ENCODE data around the gene WWTR1.

The WWTR1 gene

DNA sequence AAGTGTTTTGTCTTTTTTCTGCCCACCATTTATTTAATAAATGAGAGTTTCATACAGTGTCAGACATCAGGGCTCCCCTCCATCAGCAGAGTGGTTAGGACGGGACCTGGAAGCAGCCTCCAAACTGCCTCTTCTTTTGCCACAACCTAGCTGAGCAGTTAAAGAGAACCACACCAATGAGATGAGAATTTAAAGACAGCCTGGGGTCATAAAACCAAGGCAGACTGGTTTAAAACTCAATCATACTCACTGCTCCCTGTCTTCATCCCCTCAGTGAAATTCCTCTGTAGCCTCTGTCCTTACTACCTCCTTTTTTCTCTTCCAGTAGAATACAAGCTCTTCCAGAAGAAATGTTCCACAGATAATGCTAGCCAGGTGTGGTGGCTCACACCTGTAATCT is 78.7 kb downstream of the WWTR1 start:
- no peak overlapping the region for H3K4me3 Mint-ChIP-seq
- H3K27me3 Mint-ChIP-seq, result peaks cover 8% of the 10 kb centered on the region

GRCh38 chr3:149577801-149578200 is 80.0 kb downstream of the WWTR1 start:
- H3K27ac Mint-ChIP-seq, result no peak overlapping the region
- no peaks in the 10 kb centered on the region for H3K9me3 Mint-ChIP-seq
- peaks cover 5% of the 10 kb centered on the region for H3K27me3 Mint-ChIP-seq
- H3K4me3 Mint-ChIP-seq, result no peak overlapping the region
- H3K4me1 Mint-ChIP-seq (ENCODE audit: low read depth), result peaks cover 29% of the 10 kb centered on the region
- no peaks in the 10 kb centered on the region for H3K36me3 Mint-ChIP-seq (ENCODE audit: low read depth)

More for the DNA sequence above, 78.7 kb downstream of the WWTR1 start:
- H3K9me3 Mint-ChIP-seq, result no peaks in the 10 kb centered on the region
- no peak overlapping the region for H3K27ac Mint-ChIP-seq
- peaks cover 29% of the 10 kb centered on the region for H3K4me1 Mint-ChIP-seq (ENCODE audit: low read depth)
- no peaks in the 10 kb centered on the region for H3K36me3 Mint-ChIP-seq (ENCODE audit: low read depth)

- Mint-ChIP-seq H3K4me3 (no peak overlapping the region), H3K27ac (no peak overlapping the region), H3K4me1 (ENCODE audit: low read depth) (peaks cover 34% of the 10 kb centered on the region)
These were observed 81.8 kb downstream of the WWTR1 start for GRCh38 chr3:149575961-149576564.

DNA sequence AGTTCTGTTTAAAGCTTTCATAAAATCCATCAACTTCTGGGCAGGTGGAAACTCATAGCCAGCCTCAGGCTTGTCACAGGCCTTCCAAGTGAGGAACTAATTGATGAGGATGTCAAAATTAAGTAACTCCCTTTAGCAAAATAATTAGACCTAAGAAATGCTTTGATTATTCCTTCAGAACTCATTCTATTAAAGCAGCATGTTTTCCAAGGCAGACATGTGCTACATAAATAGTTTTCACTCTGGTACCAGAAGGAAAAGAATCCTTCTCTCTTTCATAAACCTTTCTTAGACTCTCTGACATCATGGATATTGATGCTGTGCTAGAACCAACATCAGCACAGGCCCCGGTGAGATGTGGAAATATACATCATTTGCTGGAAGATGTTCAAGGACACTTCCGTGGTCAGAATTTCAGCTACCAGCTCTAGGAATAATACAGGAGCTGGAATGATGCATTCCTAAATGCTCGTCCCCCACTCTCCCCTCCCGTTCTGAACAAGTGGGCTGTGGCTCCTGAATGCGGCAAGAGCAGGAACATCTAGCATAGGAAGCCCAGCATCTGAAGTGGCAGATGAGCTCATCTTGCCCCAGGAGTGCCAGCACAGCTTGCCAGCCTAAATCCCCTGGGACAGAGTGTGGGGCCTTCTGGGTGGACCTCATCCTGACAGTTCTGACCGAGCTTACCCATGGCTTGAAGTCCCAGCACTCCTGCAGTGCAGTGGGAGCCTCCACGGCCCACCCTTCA is 82.4 kb downstream of the WWTR1 start:
- Mint-ChIP-seq H3K27me3 (no peaks in the 10 kb centered on the region), H3K4me1 (ENCODE audit: low read depth) (peaks cover 33% of the 10 kb centered on the region), H3K4me3 (no peak overlapping the region), H3K27ac (no peak overlapping the region), H3K36me3 (ENCODE audit: low read depth) (no peaks in the 10 kb centered on the region), H3K9me3 (no peaks in the 10 kb centered on the region)

More at GRCh38 chr3:149575961-149576564, 81.8 kb downstream of the WWTR1 start:
- Mint-ChIP-seq H3K36me3 (ENCODE audit: low read depth) (no peaks in the 10 kb centered on the region), H3K9me3 (no peaks in the 10 kb centered on the region), H3K27me3 (peaks cover 3% of the 10 kb centered on the region)

- Mint-ChIP-seq H3K27ac (no peak overlapping the region), H3K36me3 (ENCODE audit: low read depth) (no peaks in the 10 kb centered on the region), H3K27me3 (no peaks in the 10 kb centered on the region)
These were observed 84.9 kb downstream of the WWTR1 start for GRCh38 chr3:149572796-149573414.

GRCh38 chr3:149571381-149571780 is 86.4 kb downstream of the WWTR1 start:
- no peak overlapping the region for H3K27ac Mint-ChIP-seq

More at GRCh38 chr3:149572796-149573414, 84.9 kb downstream of the WWTR1 start:
- H3K4me3 Mint-ChIP-seq, result no peak overlapping the region
- H3K9me3 Mint-ChIP-seq, result no peaks in the 10 kb centered on the region
- peaks cover 22% of the 10 kb centered on the region for H3K4me1 Mint-ChIP-seq (ENCODE audit: low read depth)

GRCh38 chr3:149570016-149570415 is 87.8 kb downstream of the WWTR1 start:
- H3K4me1 Mint-ChIP-seq (ENCODE audit: low read depth), result peaks cover 13% of the 10 kb centered on the region
- no peaks in the 10 kb centered on the region for H3K36me3 Mint-ChIP-seq (ENCODE audit: low read depth)
- H3K27ac Mint-ChIP-seq, result no peak overlapping the region
- H3K9me3 Mint-ChIP-seq, result no peaks in the 10 kb centered on the region
- no peak overlapping the region for H3K4me3 Mint-ChIP-seq
- no peaks in the 10 kb centered on the region for H3K27me3 Mint-ChIP-seq

More at GRCh38 chr3:149571381-149571780, 86.4 kb downstream of the WWTR1 start:
- H3K27me3 Mint-ChIP-seq, result no peaks in the 10 kb centered on the region
- peaks cover 19% of the 10 kb centered on the region for H3K4me1 Mint-ChIP-seq (ENCODE audit: low read depth)
- H3K4me3 Mint-ChIP-seq, result no peak overlapping the region
- no peaks in the 10 kb centered on the region for H3K9me3 Mint-ChIP-seq
- H3K36me3 Mint-ChIP-seq (ENCODE audit: low read depth), result no peaks in the 10 kb centered on the region

DNA sequence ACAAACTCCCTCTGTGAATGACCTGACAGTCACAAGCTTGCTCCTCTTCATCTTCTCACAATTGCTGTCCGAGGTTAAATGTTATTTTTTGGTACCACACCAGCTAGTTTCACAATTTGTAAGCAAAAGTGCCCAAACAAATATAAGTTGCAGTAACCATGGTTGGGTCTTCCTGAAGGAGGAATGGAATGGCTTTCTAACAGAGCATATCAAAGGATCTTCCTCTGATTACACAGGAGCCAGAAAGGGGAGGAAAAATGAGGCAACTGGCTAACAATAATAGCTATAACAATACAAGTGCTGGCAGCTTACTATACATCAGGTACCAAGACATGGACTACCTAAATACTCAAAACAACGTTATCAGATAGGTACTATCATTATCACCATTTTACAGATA is 90.4 kb downstream of the WWTR1 start:
- no peak overlapping the region for H3K4me3 Mint-ChIP-seq
- no peaks in the 10 kb centered on the region for H3K9me3 Mint-ChIP-seq
- no peaks in the 10 kb centered on the region for H3K36me3 Mint-ChIP-seq (ENCODE audit: low read depth)
- no peak overlapping the region for H3K27ac Mint-ChIP-seq
- H3K27me3 Mint-ChIP-seq, result no peaks in the 10 kb centered on the region
- peaks cover 9% of the 10 kb centered on the region for H3K4me1 Mint-ChIP-seq (ENCODE audit: low read depth)

GRCh38 chr3:149566292-149566975 is 91.4 kb downstream of the WWTR1 start:
- Mint-ChIP-seq H3K27me3 (no peaks in the 10 kb centered on the region), H3K27ac (no peak overlapping the region)

GRCh38 chr3:149564079-149564478 is 93.7 kb downstream of the WWTR1 start:
- Mint-ChIP-seq H3K4me1 (ENCODE audit: low read depth) (no peaks in the 10 kb centered on the region), H3K9me3 (no peaks in the 10 kb centered on the region), H3K27me3 (peaks cover 6% of the 10 kb centered on the region), H3K27ac (no peak overlapping the region), H3K4me3 (no peak overlapping the region), H3K36me3 (ENCODE audit: low read depth) (no peaks in the 10 kb centered on the region)

More at GRCh38 chr3:149566292-149566975, 91.4 kb downstream of the WWTR1 start:
- Mint-ChIP-seq H3K4me3 (no peak overlapping the region), H3K9me3 (no peaks in the 10 kb centered on the region), H3K4me1 (ENCODE audit: low read depth) (peaks cover 4% of the 10 kb centered on the region), H3K36me3 (ENCODE audit: low read depth) (no peaks in the 10 kb centered on the region)

- no peak overlapping the region for H3K27ac Mint-ChIP-seq
- H3K4me1 Mint-ChIP-seq (ENCODE audit: low read depth), result no peaks in the 10 kb centered on the region
- peaks cover 11% of the 10 kb centered on the region for H3K27me3 Mint-ChIP-seq
- no peaks in the 10 kb centered on the region for H3K36me3 Mint-ChIP-seq (ENCODE audit: low read depth)
- no peaks in the 10 kb centered on the region for H3K9me3 Mint-ChIP-seq
- H3K4me3 Mint-ChIP-seq, result no peak overlapping the region
These were observed 94.7 kb downstream of the WWTR1 start for GRCh38 chr3:149563114-149563513.

- Mint-ChIP-seq H3K9me3 (no peaks in the 10 kb centered on the region), H3K27me3 (peaks cover 11% of the 10 kb centered on the region), H3K27ac (no peak overlapping the region), H3K36me3 (ENCODE audit: low read depth) (no peaks in the 10 kb centered on the region), H3K4me3 (no peak overlapping the region), H3K4me1 (ENCODE audit: low read depth) (no peaks in the 10 kb centered on the region)
These were observed 97.2 kb downstream of the WWTR1 start for GRCh38 chr3:149560617-149561016.

GRCh38 chr3:149560001-149560400 is 97.8 kb downstream of the WWTR1 start:
- Mint-ChIP-seq H3K27ac (no peak overlapping the region), H3K27me3 (peaks cover 13% of the 10 kb centered on the region), H3K36me3 (ENCODE audit: low read depth) (no peaks in the 10 kb centered on the region), H3K4me3 (no peak overlapping the region), H3K9me3 (no peaks in the 10 kb centered on the region), H3K4me1 (ENCODE audit: low read depth) (no peaks in the 10 kb centered on the region)

DNA sequence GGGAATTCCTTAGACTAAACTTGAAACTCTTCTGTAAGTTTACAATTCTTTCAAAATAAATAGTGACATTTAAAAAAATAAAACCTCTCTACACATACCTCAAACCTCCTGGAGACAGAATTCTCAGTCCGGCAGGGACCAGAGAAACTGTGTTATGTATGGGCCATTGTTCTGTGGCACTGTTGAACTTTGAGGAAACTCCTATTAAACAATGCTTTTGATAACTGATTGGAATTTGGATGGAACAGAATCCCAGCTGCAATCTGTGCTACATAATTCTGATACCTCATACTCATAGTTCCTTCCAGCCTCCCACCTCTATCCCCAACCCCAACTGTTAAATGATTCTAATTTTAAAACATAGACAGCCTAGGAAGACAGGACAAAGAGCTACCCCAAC is 98.3 kb downstream of the WWTR1 start:
- Mint-ChIP-seq H3K4me1 (ENCODE audit: low read depth) (no peaks in the 10 kb centered on the region), H3K9me3 (no peaks in the 10 kb centered on the region), H3K27ac (no peak overlapping the region), H3K36me3 (ENCODE audit: low read depth) (no peaks in the 10 kb centered on the region), H3K27me3 (peaks cover 15% of the 10 kb centered on the region), H3K4me3 (no peak overlapping the region)

- Mint-ChIP-seq H3K27ac (no peak overlapping the region), H3K4me3 (no peak overlapping the region), H3K27me3 (peaks cover 20% of the 10 kb centered on the region), H3K9me3 (no peaks in the 10 kb centered on the region), H3K4me1 (ENCODE audit: low read depth) (no peaks in the 10 kb centered on the region), H3K36me3 (ENCODE audit: low read depth) (no peaks in the 10 kb centered on the region)
These were observed 101.9 kb downstream of the WWTR1 start for GRCh38 chr3:149555927-149556326.

All from stimulated activated naive CD8-positive, alpha-beta T cell treated with anti-CD3 and anti-CD28 coated beads, Interleukin-15, Interleukin-2, amounts not matched to agents 100 ng/mL and 50 ng/mL, for 24 hours (primary cell).